ENCODE data around the gene RAD51B. TPM values are rescaled to one million over a fixed set of nuclear protein-coding genes. Genes with fewer than 3 reads are reported as not detected.

The RAD51B gene
- polyA plus RNA-seq, 1 experiment, result 6.6 TPM

GRCh38 chr14:68355415-68355814 lies 535.8 kb downstream of the RAD51B start:
- ChIA-PET POLR2A (no interaction called here), CTCF (interaction anchor here (0.8 kb wide), 1 partner anchor 462 kb away, joined by 3 read pairs; no protein-coding TSS in a partner anchor)
- no peak for DNase-seq (ENCODE audit: low read depth, low spot score)
- H3K9me3 ChIP-seq (ENCODE audit: control insufficient read depth, insufficient read depth, low read length), result no peaks in the 10 kb centered on the region; the same call in 1 of the 2 replicates
- H3K4me3 ChIP-seq (ENCODE audit: low read depth, low read length), result no peak overlapping the region
- H3K27ac ChIP-seq (ENCODE audit: low read depth, low read length), result no peak overlapping the region
- no peak for TF ChIP-seq CTCF (IDR thresholded peaks at IDR 0.05; ENCODE audit: low read depth, low read length)
- H3K27me3 ChIP-seq (ENCODE audit: control insufficient read depth, insufficient read depth, low read length), result no peaks in the 10 kb centered on the region

- H3K9me3 ChIP-seq (ENCODE audit: control insufficient read depth, insufficient read depth, low read length), result no peaks in the 10 kb centered on the region; the same call in 1 of the 2 replicates
- no peak for DNase-seq (ENCODE audit: low read depth, low spot score)
- POLR2A ChIA-PET, result interaction anchor here (0.5 kb wide), 1 partner anchor 97 kb away, joined by 3 read pairs; no protein-coding TSS in a partner anchor
- TF ChIP-seq CTCF (IDR thresholded peaks at IDR 0.05; ENCODE audit: low read depth, low read length), result no peak
- no peak overlapping the region for H3K27ac ChIP-seq (ENCODE audit: low read depth, low read length)
- CTCF ChIA-PET, result no interaction called here
- no peak overlapping the region for H3K4me3 ChIP-seq (ENCODE audit: low read depth, low read length)
- H3K27me3 ChIP-seq (ENCODE audit: control insufficient read depth, insufficient read depth, low read length), result no peaks in the 10 kb centered on the region
These were observed 538.2 kb downstream of the RAD51B start for GRCh38 chr14:68357777-68358176.

GRCh38 chr14:68358500-68358899 lies 538.9 kb downstream of the RAD51B start:
- no peak for TF ChIP-seq CTCF (IDR thresholded peaks at IDR 0.05; ENCODE audit: low read depth, low read length)
- ChIA-PET POLR2A (interaction anchor here (0.5 kb wide), 1 partner anchor 98 kb away, joined by 3 read pairs; no protein-coding TSS in a partner anchor), CTCF (interaction anchor here (0.7 kb wide), 1 partner anchor 415 kb away, joined by 3 read pairs; no protein-coding TSS in a partner anchor)
- Histone ChIP-seq H3K9me3 (ENCODE audit: control insufficient read depth, insufficient read depth, low read length) (no peaks in the 10 kb centered on the region; the same call in 1 of the 2 replicates), H3K27ac (ENCODE audit: low read depth, low read length) (no peak overlapping the region), H3K27me3 (ENCODE audit: control insufficient read depth, insufficient read depth, low read length) (no peaks in the 10 kb centered on the region), H3K4me3 (ENCODE audit: low read depth, low read length) (no peak overlapping the region)
- DNase-seq (ENCODE audit: low read depth, low spot score), result no peak

- POLR2A ChIA-PET, result no interaction called here
- DNase-seq (ENCODE audit: low read depth, low spot score), result no peak
- H3K27me3 ChIP-seq (ENCODE audit: control insufficient read depth, insufficient read depth, low read length), result no peaks in the 10 kb centered on the region
- no peak overlapping the region for H3K4me3 ChIP-seq (ENCODE audit: low read depth, low read length)
- peaks cover 6% of the 10 kb centered on the region; the same call in 1 of the 2 replicates for H3K9me3 ChIP-seq (ENCODE audit: control insufficient read depth, insufficient read depth, low read length)
- TF ChIP-seq CTCF (IDR thresholded peaks at IDR 0.05; ENCODE audit: low read depth, low read length), result no peak
- H3K27ac ChIP-seq (ENCODE audit: low read depth, low read length), result no peak overlapping the region
- CTCF ChIA-PET, result interaction anchor here (0.7 kb wide), 2 partner anchors 25 to 416 kb away, joined by 3 to 4 read pairs; no protein-coding TSS in a partner anchor
These were observed 539.6 kb downstream of the RAD51B start for GRCh38 chr14:68359022-68359836.

Measured in AG04450 (cell line).